ENCODE measurements around the gene GLYR1.

GLYR1 gene

DNA sequence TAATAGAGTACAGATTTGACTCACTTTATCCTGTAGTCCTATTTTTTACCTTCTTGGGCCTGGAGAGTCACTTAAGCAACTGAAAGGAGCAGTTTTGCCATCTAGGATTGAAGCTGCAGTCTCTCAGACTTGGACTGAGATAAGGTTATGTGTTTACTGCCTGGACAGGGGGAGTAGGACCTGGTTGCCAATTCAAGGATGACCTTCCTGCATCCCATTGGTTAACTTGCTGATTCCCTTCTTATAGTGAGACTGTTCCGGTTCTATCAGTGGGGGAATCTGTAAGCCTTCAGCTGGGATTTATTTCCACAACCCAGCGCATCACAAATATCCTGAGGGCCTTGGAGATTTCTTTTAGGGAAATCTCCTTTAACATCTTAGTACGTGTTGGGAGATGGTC, 3.1 kb upstream of the GLYR1 start:
- no peak for DNase-seq (ENCODE audit: low read depth in 2 of 2)

DNA sequence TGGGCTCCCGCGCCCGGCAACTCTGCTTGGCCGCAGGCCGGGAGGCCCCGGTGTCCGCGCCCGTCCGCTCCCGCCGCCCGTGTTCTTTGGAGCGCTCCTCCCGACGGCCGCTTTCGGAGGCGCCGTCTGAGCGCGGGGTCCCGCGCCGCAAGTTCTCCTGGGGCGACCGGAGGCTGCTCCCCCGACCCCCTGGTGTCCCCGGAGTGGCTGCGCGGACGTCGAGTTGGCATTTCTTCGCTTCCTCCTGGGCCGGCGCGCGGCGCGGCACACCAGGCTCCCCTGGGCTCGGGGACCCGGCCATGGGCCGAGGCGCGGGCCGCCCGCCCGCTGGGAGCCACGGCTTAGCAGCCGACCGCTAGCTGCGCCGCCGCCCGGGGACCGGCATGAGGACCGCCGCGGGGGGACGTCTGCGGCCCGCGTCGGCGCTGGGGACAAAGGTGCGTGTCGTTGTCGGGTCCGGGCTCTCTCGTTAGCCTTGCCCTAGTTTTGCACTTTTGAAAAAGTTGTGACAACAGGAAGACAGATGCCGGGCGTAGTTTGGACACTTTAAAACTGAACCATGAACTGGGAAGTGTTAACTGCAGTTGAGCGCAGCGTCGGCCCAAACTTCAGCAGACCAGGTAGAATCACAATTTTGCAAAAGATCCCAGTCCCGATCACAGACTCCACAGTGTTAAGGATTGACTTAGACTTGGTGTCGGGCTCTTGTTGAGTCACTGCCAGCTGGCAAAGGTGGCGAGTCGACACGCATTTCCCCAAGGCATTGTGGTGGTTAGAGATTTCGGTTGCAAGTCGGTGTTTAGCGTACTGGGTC, 893 bp upstream of the GLYR1 start:
- DNase-seq (ENCODE audit: low read depth in 2 of 2) = peak in 1 of 2 donors; percentile 8

DNA sequence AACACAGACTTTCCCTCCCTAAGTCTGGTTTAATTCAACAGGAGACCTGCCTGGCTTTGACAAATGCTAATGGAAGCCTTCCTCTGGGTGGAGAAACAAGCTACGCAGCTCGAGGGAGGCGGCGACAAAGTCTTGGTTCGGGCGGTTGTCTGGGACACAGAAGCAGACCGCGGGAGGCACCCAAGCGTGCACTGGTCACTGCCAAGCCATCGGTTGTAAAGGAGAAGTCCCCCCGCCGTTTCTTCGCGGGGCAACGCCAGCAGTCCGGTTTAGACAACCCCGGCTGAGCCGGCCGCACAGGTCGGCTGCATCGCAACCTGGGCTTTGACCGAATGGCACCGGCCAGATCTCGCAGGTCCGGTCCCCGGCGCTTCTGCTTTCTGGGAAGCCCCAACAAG, 586 bp downstream of the GLYR1 start:
- peak in 1 of 2 donors; percentile 16 for DNase-seq (ENCODE audit: low read depth in 2 of 2)

- DNase-seq (ENCODE audit: low read depth in 2 of 2) = no peak
Measured at GRCh38 chr16:4840984-4841383, 6.1 kb downstream of the GLYR1 start.

GRCh38 chr16:4839942-4840341, 7.1 kb downstream of the GLYR1 start:
- DNase-seq (ENCODE audit: low read depth in 2 of 2) = no peak

- DNase-seq (ENCODE audit: low read depth in 2 of 2) = no peak
Measured at GRCh38 chr16:4837733-4838501, 9.2 kb downstream of the GLYR1 start.

DNA sequence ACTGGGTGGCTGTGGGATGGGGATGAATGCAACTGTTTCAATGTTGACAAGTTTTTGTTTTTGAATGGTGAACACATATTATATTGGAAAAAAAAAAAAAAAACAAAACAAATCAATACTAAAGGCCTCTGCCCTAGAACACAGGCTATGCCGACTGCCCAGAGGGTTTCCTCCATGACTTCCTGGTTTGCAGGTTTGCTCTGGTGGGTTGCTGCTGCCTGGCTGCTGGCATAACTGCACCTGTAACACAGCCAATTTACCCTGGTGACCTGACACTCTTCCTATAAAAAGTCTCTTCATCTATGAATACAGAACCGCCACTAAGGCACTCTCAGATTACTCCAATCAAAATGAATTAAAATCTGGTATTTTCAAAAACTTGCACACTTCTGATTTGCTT, 10.4 kb downstream of the GLYR1 start:
- no peak for DNase-seq (ENCODE audit: low read depth in 2 of 2)

DNA sequence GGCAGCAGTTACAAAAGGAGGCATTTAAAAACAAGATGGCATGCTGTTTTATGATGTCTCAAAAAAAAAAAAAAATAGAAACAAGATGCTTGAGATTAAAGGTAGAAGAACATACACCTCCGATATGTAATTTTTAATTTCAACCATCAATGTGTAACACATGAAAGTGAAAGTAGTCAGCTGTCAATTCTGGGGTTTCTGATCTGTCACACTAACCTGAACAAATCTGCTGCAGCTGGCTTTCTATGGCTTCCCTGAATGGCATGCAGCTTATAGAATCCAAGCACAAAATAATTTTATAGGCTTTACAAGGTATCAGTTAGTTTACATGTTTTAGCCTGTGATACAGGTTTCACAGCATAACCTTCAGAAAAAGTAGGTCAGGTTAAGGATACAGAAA, 13.5 kb downstream of the GLYR1 start:
- no peak for DNase-seq (ENCODE audit: low read depth in 2 of 2)

DNA sequence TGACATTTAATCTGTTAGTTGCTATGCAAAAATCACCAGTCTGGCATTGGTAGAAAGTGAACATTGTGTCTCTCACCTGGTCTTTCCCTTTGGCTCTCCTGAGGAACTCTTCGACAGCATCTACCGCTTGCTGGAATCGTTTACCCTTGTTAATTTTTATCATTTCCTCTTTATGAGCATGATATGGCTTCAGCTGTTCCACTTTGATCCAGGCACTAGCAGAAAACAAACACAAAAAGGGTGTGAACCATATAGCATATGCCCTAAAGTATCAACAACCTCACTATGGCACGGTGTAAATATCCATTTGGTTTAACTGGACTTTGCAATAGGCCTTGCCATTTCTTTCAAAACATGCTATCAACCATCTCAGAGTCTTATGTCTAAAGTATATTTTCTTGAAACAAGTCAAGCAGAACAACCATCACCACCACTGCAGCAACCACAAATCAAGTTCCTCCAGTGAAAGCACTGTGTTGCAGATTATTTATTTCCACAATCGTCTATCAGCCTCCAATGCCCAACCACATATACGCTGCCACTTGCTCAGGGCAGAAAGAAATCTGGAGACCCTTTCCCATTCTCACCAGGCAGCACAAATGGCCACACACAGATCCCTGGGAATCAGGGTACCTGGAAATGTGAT, 14.3 kb downstream of the GLYR1 start:
- DNase-seq (ENCODE audit: low read depth in 2 of 2) = no peak

DNA sequence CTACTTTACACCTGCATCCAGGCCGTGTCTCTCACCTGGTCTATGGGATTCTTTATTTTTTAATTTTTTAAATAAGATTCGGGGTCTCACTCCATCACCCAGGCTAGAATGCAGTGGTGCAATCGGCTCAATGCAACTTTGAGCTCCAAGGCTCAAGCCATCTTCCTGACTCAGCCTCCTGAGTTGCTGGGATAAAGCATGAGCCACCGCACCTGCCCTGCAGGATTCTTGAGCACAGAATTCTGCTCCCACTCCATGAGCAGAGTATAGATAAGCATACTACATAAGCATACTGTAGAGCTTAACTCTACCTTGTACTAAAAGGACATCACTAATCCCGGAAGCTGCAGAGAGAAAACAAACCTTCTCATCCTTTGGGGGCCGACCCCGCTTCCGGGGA, 15.5 kb downstream of the GLYR1 start:
- DNase-seq (ENCODE audit: low read depth in 2 of 2) = no peak

- no peak for DNase-seq (ENCODE audit: low read depth in 2 of 2)
Measured at GRCh38 chr16:4830408-4830807, 16.7 kb downstream of the GLYR1 start.

GRCh38 chr16:4828567-4829321, 18.3 kb downstream of the GLYR1 start:
- no peak for DNase-seq (ENCODE audit: low read depth in 2 of 2)

DNA sequence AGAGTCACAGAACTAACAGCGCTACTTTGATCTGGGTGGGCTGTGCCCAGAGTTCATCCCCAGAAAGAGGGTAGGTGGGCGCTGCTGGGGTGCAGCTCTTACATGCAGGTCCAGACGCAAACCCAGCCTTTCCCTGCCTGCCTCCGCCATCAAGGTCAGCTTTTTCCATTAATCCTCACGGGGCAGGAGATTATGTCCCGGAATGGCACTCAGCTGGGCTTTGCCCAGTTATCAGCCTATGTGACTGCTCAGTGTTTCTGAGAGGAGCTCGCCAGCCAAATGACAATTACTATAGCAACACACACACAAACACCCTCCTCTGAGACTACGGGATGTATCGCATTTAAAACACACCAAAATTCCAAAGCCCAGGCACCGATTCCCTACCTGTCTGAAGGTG, 20.1 kb downstream of the GLYR1 start:
- DNase-seq (ENCODE audit: low read depth in 2 of 2) = no peak

GRCh38 chr16:4826526-4826925, 20.6 kb downstream of the GLYR1 start:
- no peak for DNase-seq (ENCODE audit: low read depth in 2 of 2)

DNA sequence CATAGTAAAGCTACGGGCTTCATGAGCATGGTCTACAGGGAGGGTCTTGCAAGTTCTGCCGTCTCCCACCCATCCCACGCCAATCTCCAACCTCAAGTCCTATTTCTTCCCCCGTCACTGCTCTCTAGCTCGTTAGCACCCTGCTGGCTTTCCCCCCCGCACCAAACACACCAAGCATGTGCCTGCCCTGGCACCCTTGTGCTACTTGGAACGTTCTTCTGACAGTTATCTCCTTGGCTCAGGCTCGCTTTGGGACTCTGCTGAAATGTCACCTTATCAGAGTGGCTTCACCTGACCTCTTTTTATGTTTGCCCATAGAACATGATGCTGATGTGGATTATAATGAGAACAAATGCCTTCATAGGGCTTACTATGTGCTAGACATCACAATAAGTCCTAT, 21.9 kb downstream of the GLYR1 start:
- DNase-seq (ENCODE audit: low read depth in 2 of 2) = no peak

GRCh38 chr16:4820652-4821051, 26.4 kb downstream of the GLYR1 start:
- DNase-seq (ENCODE audit: low read depth in 2 of 2) = no peak

DNA sequence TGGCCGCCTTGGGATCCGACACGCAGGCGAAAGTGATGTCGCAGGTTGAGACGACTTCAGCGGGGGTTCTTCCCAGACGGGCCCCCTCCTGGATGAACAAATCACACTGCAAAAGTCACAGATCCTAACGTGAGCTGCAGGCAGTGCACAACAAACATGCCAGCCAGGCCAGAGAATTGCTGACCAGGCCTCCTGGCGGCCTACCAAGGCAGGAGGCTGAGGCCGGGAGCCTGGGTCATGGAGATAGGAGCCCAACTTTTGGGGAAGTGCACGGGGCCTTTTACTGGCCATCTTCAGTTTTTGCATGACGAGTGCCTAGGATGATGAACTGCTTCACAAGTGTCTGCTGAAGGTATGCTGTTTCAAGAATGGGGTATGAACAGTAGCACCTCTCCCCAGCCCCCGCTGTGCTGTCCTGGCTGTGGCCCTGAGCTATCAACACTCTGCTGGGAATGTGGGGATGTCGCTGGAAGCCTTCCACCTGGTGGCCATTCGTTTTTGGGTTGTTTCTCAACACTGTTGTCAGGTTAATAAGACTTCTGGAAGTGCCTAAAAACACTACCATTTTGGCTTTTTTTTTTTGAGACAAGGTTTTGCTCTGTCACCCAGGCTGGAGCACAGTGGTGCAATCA, 32.4 kb downstream of the GLYR1 start:
- DNase-seq (ENCODE audit: low read depth in 2 of 2) = no peak

GRCh38 chr16:4814046-4814445, 33.0 kb downstream of the GLYR1 start:
- DNase-seq (ENCODE audit: low read depth in 2 of 2) = no peak

- no peak for DNase-seq (ENCODE audit: low read depth in 2 of 2)
Measured at GRCh38 chr16:4813251-4814003, 33.7 kb downstream of the GLYR1 start.

DNA sequence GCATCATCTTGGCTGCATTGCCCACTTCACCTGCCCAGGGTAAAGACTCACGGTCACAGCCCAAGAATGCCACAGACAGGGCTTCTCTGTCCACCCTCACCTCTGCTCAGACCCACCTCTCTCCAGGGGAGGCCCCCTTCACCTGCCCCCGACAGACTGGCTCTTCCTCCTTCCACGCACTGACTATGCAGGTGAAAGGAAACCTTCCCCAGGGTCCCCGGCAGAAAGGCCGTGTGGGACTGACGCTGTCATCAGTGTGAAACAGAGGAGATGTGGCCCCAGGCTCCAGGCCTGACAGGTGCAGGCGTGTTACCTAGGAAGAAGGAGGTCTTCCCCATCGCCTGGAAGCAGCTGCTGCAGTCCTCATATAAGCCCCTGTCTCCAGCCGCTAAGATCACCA, 35.3 kb downstream of the GLYR1 start:
- DNase-seq (ENCODE audit: low read depth in 2 of 2) = no peak

DNA sequence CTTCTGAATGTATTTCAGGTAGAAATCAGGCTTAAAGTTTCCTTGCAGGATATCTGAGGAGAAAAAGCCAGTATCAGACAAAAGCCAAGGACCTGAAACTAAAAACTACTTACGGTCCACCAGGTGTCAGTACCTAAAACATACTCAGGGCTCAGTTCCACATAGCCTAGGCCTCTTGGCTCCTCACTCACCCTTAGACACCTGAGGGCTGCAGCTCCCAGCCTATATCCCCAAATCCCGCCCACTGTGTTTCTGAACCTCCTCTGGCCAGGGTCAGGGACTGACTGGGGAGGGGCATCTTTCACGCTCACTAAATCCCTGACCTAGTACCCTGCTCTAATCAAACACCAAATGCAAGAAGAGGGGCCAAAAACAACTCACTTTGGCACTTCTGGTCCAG, 35.8 kb downstream of the GLYR1 start:
- DNase-seq (ENCODE audit: low read depth in 2 of 2) = no peak
